OCI-LY3 (cell line): ENCODE results near the gene CAMTA1.

ENCODE experiments used
- H2AFZ ChIP-seq: fragments of 200-600, 300-600 bp; shearing (Covaris generic); 2 replicates; pipeline ENCODE4 v1.6.0; 2014; ENCODE audit warnings: antibody characterized with exemption, low read depth, low read length
- H3K27ac ChIP-seq: fragments of 200-600, 300-600 bp; sonication (generic); 2 replicates; pipeline ENCODE4 v1.5.1; 2014; ENCODE audit warnings: mild to moderate bottlenecking, low read length, moderate library complexity, mixed read lengths
- H3K27me3 ChIP-seq: fragments of 200-600, 300-600 bp; sonication (generic); 2 replicates; pipeline ENCODE4 v1.6.1; 2014; ENCODE audit warnings: low read depth, low read length, mixed read lengths
- H3K36me3 ChIP-seq: fragments of 200-600, 300-600 bp; sonication (generic); replicated peaks from 2 replicates; pipeline ENCODE3; 2014; ENCODE audit warnings: low read depth, low read length, mixed read lengths
- H3K4me1 ChIP-seq: fragments of 300-600, 200-600 bp; sonication (generic); 2 replicates; pipeline ENCODE4 v1.6.1; 2014; ENCODE audit warnings: low read length, mixed read lengths
- H3K4me2 ChIP-seq: fragments of 200-600, 300-600 bp; sonication (generic); 2 replicates; pipeline ENCODE4 v1.6.1; 2014; ENCODE audit warnings: low read length, mixed read lengths
- H3K4me3 ChIP-seq: fragments of 300-600, 200-600 bp; sonication (generic); 2 replicates; pipeline ENCODE4 v1.5.1; 2014; ENCODE audit warnings: antibody characterized with exemption, mild to moderate bottlenecking, low read length, moderate library complexity
- H3K79me2 ChIP-seq: fragments of 300-600, 200-600 bp; shearing (Covaris generic); 2 replicates; pipeline ENCODE4 v1.6.1; 2014; ENCODE audit warnings: mild to moderate bottlenecking, low read length, mixed read lengths
- H3K9ac ChIP-seq: fragments of 300-600, 200-600 bp; shearing (Covaris generic); 2 replicates; pipeline ENCODE4 v1.6.0; 2014; ENCODE audit warnings: mild to moderate bottlenecking, low read length, moderate library complexity
- H3K9me3 ChIP-seq: fragments of 200-600, 300-600 bp; shearing (Covaris generic); 2 replicates; pipeline ENCODE4 v1.6.1; 2014; ENCODE audit warnings: low read length, mixed read lengths; ENCODE audit not compliant: insufficient read depth
- H4K20me1 ChIP-seq: fragments of 200-600, 300-600 bp; sonication (generic); 2 replicates; pipeline ENCODE4 v1.6.1; 2016; ENCODE audit warnings: low read length, mixed read lengths; ENCODE audit not compliant: insufficient read depth
- EZH2phosphoT487 ChIP-seq: fragments of 200-600 bp; shearing (Covaris generic); IDR thresholded peaks from 2 replicates; pipeline ENCODE4 v1.6.1; 2018; ENCODE audit warnings: antibody characterized with exemption, mixed run types, low read depth
- TF ChIP-seq, protein P1 (sequence below): fragments of 200-600, 300-600 bp; sonication (generic); IDR thresholded peaks from 2 replicates; pipeline ENCODE4 v1.5.1; 2014; ENCODE audit warnings: antibody characterized with exemption, low read length, low read depth

Gene CAMTA1

GRCh38 chr1:7526867-7527732 lies 741.8 kb downstream of the CAMTA1 start:
- Histone ChIP-seq H3K4me3 (no peak overlapping the region), H3K4me1 (no peaks in the 10 kb centered on the region), H3K27ac (no peak overlapping the region), H3K9ac (no peak overlapping the region), H3K79me2 (no peaks in the 10 kb centered on the region), H3K36me3 (no peaks in the 10 kb centered on the region), H3K27me3 (peaks cover 4% of the 10 kb centered on the region; the same call in 1 of the 2 replicates), H4K20me1 (no peaks in the 10 kb centered on the region), H3K4me2 (no peak overlapping the region), H3K9me3 (no peaks in the 10 kb centered on the region), H2AFZ (no peak overlapping the region)
- TF ChIP-seq EZH2phosphoT487 = no peak
- TF ChIP-seq, protein P1, sequence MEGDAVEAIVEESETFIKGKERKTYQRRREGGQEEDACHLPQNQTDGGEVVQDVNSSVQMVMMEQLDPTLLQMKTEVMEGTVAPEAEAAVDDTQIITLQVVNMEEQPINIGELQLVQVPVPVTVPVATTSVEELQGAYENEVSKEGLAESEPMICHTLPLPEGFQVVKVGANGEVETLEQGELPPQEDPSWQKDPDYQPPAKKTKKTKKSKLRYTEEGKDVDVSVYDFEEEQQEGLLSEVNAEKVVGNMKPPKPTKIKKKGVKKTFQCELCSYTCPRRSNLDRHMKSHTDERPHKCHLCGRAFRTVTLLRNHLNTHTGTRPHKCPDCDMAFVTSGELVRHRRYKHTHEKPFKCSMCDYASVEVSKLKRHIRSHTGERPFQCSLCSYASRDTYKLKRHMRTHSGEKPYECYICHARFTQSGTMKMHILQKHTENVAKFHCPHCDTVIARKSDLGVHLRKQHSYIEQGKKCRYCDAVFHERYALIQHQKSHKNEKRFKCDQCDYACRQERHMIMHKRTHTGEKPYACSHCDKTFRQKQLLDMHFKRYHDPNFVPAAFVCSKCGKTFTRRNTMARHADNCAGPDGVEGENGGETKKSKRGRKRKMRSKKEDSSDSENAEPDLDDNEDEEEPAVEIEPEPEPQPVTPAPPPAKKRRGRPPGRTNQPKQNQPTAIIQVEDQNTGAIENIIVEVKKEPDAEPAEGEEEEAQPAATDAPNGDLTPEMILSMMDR = no peak

DNA sequence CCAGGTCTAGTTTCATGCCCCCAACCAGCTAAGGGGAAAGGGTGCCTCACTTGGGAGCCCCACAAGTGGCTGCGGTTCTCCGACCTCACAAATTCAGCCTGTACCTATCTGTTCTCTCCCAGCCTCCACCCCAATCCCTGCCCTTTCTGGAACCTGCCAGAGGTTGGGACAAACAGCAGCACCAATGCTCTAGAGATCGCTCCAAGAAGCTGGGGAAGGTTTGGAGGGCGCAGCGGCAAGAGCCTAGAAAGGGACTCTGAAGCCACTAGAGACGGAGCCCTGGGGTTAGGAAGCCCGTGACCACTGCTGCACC lies 742.4 kb downstream of the CAMTA1 start:
- no peak overlapping the region for H3K9ac ChIP-seq
- TF ChIP-seq EZH2phosphoT487 = no peak
- TF ChIP-seq, protein P1 = no peak
- no peak overlapping the region for H2AFZ ChIP-seq
- H3K79me2 ChIP-seq = no peaks in the 10 kb centered on the region
- no peaks in the 10 kb centered on the region for H3K36me3 ChIP-seq
- H3K27me3 ChIP-seq = no peaks in the 10 kb centered on the region
- no peak overlapping the region for H3K27ac ChIP-seq
- H3K4me2 ChIP-seq = no peak overlapping the region
- H4K20me1 ChIP-seq = no peaks in the 10 kb centered on the region
- H3K4me1 ChIP-seq = no peaks in the 10 kb centered on the region
- no peaks in the 10 kb centered on the region for H3K9me3 ChIP-seq
- no peak overlapping the region for H3K4me3 ChIP-seq

DNA sequence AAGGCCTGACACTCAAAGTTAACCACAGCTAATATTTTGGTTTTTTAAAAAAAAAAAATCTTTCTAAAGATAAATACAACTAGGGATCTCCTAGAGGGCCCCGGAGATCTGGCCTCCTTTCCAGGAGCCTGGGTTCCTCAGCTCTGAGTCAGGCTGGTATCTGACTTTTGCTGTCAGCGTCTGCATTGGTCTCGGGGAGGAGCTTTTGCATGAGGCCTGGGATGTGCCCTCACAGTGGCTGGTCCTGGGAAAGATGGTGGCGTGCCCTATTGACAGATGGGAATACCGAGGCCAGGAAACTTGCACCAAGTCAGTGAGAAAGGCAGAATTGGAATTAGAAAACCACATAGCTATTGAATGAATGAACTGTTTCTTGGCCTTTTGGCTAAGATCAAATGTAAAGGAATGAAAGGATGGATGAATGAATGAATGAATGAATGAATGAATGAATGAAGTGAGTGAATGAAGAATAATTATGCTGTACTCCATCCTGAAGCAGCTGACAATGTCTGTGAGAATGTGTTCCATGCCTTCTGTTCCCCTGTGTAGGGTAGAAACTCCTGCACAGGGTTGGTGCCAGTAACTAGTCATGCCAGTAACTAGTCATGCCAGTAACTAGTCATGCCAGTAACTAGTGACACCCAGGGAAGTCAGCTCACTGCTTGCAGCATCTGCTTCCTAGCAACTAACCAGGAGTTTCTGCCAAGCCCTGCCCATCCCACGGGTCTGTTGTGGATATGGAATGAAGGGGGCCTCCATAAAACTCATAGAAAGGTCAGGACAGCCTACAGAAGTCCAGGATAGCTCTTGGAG lies 743.3 kb downstream of the CAMTA1 start:
- H3K27ac ChIP-seq = no peak overlapping the region

GRCh38 chr1:7529917-7530316 lies 744.7 kb downstream of the CAMTA1 start:
- Histone ChIP-seq H3K9me3 (no peaks in the 10 kb centered on the region), H3K4me3 (no peak overlapping the region), H3K4me2 (no peak overlapping the region), H2AFZ (no peak overlapping the region), H3K27ac (no peak overlapping the region), H3K79me2 (no peaks in the 10 kb centered on the region), H4K20me1 (no peaks in the 10 kb centered on the region), H3K27me3 (no peaks in the 10 kb centered on the region), H3K36me3 (no peaks in the 10 kb centered on the region), H3K4me1 (no peaks in the 10 kb centered on the region), H3K9ac (no peak overlapping the region)
- TF ChIP-seq, protein P1 = no peak
- no peak for TF ChIP-seq EZH2phosphoT487

More for the DNA sequence above, 743.3 kb downstream of the CAMTA1 start:
- Histone ChIP-seq H3K4me1 (no peaks in the 10 kb centered on the region), H3K79me2 (no peaks in the 10 kb centered on the region), H3K27me3 (no peaks in the 10 kb centered on the region), H3K9me3 (no peaks in the 10 kb centered on the region), H2AFZ (no peak overlapping the region), H3K9ac (no peak overlapping the region), H3K4me2 (no peak overlapping the region), H4K20me1 (no peaks in the 10 kb centered on the region), H3K36me3 (no peaks in the 10 kb centered on the region), H3K4me3 (no peak overlapping the region)
- no peak for TF ChIP-seq EZH2phosphoT487
- TF ChIP-seq, protein P1 = no peak
